K562 (cell line): ENCODE data around the gene CENPO. TPM values are rescaled to one million over a fixed set of nuclear protein-coding genes. Genes with fewer than 3 reads are reported as not detected.

Experiments
- AFF4 ChIP-seq: sonication (generic); formaldehyde crosslinking; IDR thresholded peaks from 2 replicates; pipeline ENCODE4 v1.8.0; 2023; ENCODE audit warnings: mild to moderate bottlenecking, missing genetic modification reagents
- ATF2 ChIP-seq: sonication (generic); formaldehyde crosslinking; IDR thresholded peaks from 2 replicates; pipeline ENCODE4 v1.8.1; 2022; ENCODE audit warnings: missing genetic modification reagents
- CBFA2T3 ChIP-seq: fragments of 450-650 bp; IDR thresholded peaks from 2 replicates; pipeline ENCODE4 v1.6.1; 2017
- EGR1 ChIP-seq: fragments of 450-650 bp; conservative IDR thresholded peaks from 2 replicates; pipeline ENCODE4 v1.6.1; 2017; ENCODE audit warnings: mild to moderate bottlenecking
- ERF ChIP-seq: fragments of 450-650 bp; formaldehyde crosslinking; IDR thresholded peaks from 2 replicates; pipeline ENCODE4 v1.4.0; 2020; ENCODE audit warnings: mild to moderate bottlenecking, mixed read lengths
- MAX ChIP-seq: sonication (generic); formaldehyde crosslinking; IDR thresholded peaks from 2 replicates; pipeline ENCODE4 v1.9.0; 2022; ENCODE audit warnings: mild to moderate bottlenecking, missing genetic modification reagents
- MCM5 ChIP-seq: fragments of 450-650 bp; IDR thresholded peaks from 2 replicates; pipeline ENCODE4 v1.6.1; 2016; ENCODE audit warnings: low read depth
- NELFE ChIP-seq: IDR thresholded peaks from 2 replicates; pipeline ENCODE4 v1.6.1; 2011; ENCODE audit warnings: mild to moderate bottlenecking; ENCODE audit not compliant: insufficient read depth, insufficient read length
- NR2C2 ChIP-seq, 2 experiments: fragments of 200-800 bp in 1 of 2; sonication (Bioruptor generic) in 1 of 2; sonication (generic) in 1 of 2; formaldehyde crosslinking in 1 of 2; IDR thresholded peaks; 2 replicates each; pipeline versions ENCODE4 v1.6.1 to v1.8.0; 2016 to 2022; ENCODE audit warnings: mild to moderate bottlenecking in 1 of 2, missing compliant biosample characterization in 1 of 2, missing genetic modification characterization in 1 of 2, missing genetic modification reagents in 1 of 2
- OTX1 ChIP-seq: fragments of 450-650 bp; formaldehyde crosslinking; IDR thresholded peaks from 2 replicates; pipeline ENCODE4 v1.4.0; 2022; ENCODE audit warnings: mild to moderate bottlenecking
- POLR3G ChIP-seq: IDR thresholded peaks from 2 replicates; pipeline ENCODE4 v1.6.1; 2011; ENCODE audit not compliant: insufficient read length, insufficient replicate concordance; ENCODE audit errors: extremely low read depth
- PRMT5 ChIP-seq: sonication (generic); formaldehyde crosslinking; IDR thresholded peaks from 2 replicates; pipeline ENCODE4 v1.5.0; 2020; ENCODE audit warnings: missing genetic modification reagents
- ZNF224 ChIP-seq: sonication (generic); formaldehyde crosslinking; IDR thresholded peaks from 2 replicates; pipeline ENCODE4 v1.8.0; 2022; ENCODE audit warnings: mild to moderate bottlenecking, missing genetic modification reagents
- ZNF347 ChIP-seq: fragments of 450-650 bp; formaldehyde crosslinking; IDR thresholded peaks from 2 replicates; pipeline ENCODE4 v1.4.0; 2020; ENCODE audit warnings: low read depth, mild to moderate bottlenecking, moderate library complexity
- ZNF445 ChIP-seq: fragments of 250-450 bp; sonication (Bioruptor Pico); IDR thresholded peaks from 2 replicates; pipeline ENCODE4 v1.4.0; 2020; ENCODE audit warnings: low read depth, mild to moderate bottlenecking, moderate library complexity
- ZNF57 ChIP-seq: fragments of 450-650 bp; formaldehyde crosslinking; IDR thresholded peaks from 2 replicates; pipeline ENCODE4 v1.4.0; 2020; ENCODE audit warnings: mild to moderate bottlenecking, moderate library complexity
- polyA plus RNA-seq, 8 experiments: library from polyadenylated mRNA; depleted of rRNA in 4 of 8; stranded (reverse) in 5 of 8; unstranded in 3 of 8; fragments of >200 nt; fragmentation: Nextera tagmentation in 2 of 8; fragmentation: Illumina TruSeq in 1 of 8; extraction: Ambion mirVana in 2 of 8; extraction: Trizol in 1 of 8; gene quantifications; 2 replicates each; pipeline versions ENCODE4 v1.2.1 to v1.2.3, GENCODE V29; 2011 to 2014; ENCODE audit warnings: inconsistent platforms in 1 of 8, missing spikeins in 1 of 8
- total RNA-seq, 7 experiments: library from RNA; depleted of rRNA in 6 of 7; stranded (reverse); fragments of >200 nt in 6 of 7; fragmentation: Illumina TruSeq in 2 of 7; extraction: Trizol in 2 of 7; gene quantifications; 2 replicates each; pipeline versions ENCODE4 v1.2.1 to v1.2.3, GENCODE V29; 2011 to 2021; ENCODE audit warnings: low replicate concordance in 1 of 7
- TF ChIP-seq, protein P1 (sequence below): fragments of 250-450 bp; sonication (Bioruptor Pico); IDR thresholded peaks from 2 replicates; pipeline ENCODE4 v1.4.0; 2020; ENCODE audit warnings: borderline replicate concordance

CENPO gene
- total and polyA plus RNA-seq, 9 of the 15 experiments (the other 6 are each of a cell fraction or from before 2014, with no cell fraction given), result 30.6 to 59.4 (median 38.9) TPM

GRCh38 chr2:24792542-24792873 lies 717 bp upstream of the CENPO start (continued):
- TF ChIP-seq AFF4 (CRISPR knock-in tag), result 0 out of 2 replicates have a peak, but pooled peaks have one; percentile 4
- TF ChIP-seq ZNF57 (CRISPR knock-in tag), result no peak
- TF ChIP-seq NR2C2 (CRISPR knock-in tag; IDR thresholded peaks at IDR 0.05), result no peak
- TF ChIP-seq NR2C2 (tag; IDR thresholded peaks at IDR 0.05), result 0 out of 2 replicates have a peak, but pooled peaks have one; percentile 18
- no peak for TF ChIP-seq ZNF347 (CRISPR knock-in tag)
- no peak for TF ChIP-seq POLR3G
- TF ChIP-seq ATF2 (CRISPR knock-in tag), result no peak
- no peak for TF ChIP-seq EGR1
- no peak for TF ChIP-seq PRMT5 (CRISPR knock-in tag)
- no peak for TF ChIP-seq MCM5
- TF ChIP-seq OTX1 (CRISPR knock-in tag), result no peak
- TF ChIP-seq, protein P1, sequence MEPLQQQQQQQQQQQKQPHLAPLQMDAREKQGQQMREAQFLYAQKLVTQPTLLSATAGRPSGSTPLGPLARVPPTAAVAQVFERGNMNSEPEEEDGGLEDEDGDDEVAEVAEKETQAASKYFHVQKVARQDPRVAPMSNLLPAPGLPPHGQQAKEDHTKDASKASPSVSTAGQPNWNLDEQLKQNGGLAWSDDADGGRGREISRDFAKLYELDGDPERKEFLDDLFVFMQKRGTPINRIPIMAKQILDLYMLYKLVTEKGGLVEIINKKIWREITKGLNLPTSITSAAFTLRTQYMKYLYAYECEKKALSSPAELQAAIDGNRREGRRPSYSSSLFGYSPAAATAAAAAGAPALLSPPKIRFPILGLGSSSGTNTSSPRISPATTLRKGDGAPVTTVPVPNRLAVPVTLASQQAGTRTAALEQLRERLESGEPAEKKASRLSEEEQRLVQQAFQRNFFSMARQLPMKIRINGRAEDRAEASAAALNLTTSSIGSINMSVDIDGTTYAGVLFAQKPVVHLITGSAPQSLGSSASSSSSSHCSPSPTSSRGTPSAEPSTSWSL, result no peak
- no peak for TF ChIP-seq CBFA2T3
- TF ChIP-seq ZNF445 (CRISPR knock-in tag), result no peak
- TF ChIP-seq MAX (CRISPR knock-in tag), result no peak
- no peak for TF ChIP-seq ERF
- no peak for TF ChIP-seq ZNF224 (CRISPR knock-in tag)
- TF ChIP-seq NELFE, result no peak
